GM18870 (cell line): Measurements from ENCODE around the gene APOBEC3B.
A peak's percentile ranks its signal among the peaks of the same experiment; 100 is the strongest.
"Not testable (repeated sequence)": the region's sequence is repeated elsewhere in the genome, so short reads cannot be mapped to it uniquely, and the experiment has no call there.

ENCODE experiments used
- ATAC-seq: cut with Tn5 transposase; IDR thresholded peaks from one replicate; pipeline ENCODE4 v1.9.1; 2021; ENCODE audit warnings: moderate library complexity; ENCODE audit not compliant: unreplicated experiment

Gene APOBEC3B

GRCh38 chr22:38965614-38966379, 16.4 kb upstream of the APOBEC3B start:
- no peak for ATAC-seq

GRCh38 chr22:38966380-38966702, 15.8 kb upstream of the APOBEC3B start:
- no peak for ATAC-seq

- no peak for ATAC-seq
Measured at GRCh38 chr22:38966942-38967341, 15.2 kb upstream of the APOBEC3B start.

- ATAC-seq = no peak
Measured at GRCh38 chr22:38967451-38968450, 14.4 kb upstream of the APOBEC3B start.

GRCh38 chr22:38968801-38969200, 13.3 kb upstream of the APOBEC3B start:
- ATAC-seq = no peak

GRCh38 chr22:38970551-38970950, 11.6 kb upstream of the APOBEC3B start:
- ATAC-seq = no peak

GRCh38 chr22:38971202-38971601, 10.9 kb upstream of the APOBEC3B start:
- ATAC-seq = no peak

DNA sequence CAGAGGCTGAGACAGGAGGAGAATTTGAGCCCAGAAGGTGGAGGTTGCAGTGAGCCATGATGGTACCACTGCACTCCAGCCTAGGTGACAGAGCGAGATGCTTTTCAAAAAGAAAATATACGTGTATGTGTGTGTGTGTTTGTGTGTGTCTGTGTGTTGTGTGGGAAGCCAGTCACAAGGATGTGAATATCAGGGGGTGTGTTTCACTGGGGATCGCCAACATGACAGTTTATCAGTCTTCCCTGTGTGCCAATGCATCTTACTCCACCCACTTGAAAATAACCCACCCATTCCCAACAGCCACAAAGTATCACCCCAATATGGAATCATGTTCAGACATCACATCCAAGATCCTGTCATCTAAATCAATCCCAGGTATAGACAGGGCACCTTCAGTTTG, 10.4 kb upstream of the APOBEC3B start:
- no peak for ATAC-seq

DNA sequence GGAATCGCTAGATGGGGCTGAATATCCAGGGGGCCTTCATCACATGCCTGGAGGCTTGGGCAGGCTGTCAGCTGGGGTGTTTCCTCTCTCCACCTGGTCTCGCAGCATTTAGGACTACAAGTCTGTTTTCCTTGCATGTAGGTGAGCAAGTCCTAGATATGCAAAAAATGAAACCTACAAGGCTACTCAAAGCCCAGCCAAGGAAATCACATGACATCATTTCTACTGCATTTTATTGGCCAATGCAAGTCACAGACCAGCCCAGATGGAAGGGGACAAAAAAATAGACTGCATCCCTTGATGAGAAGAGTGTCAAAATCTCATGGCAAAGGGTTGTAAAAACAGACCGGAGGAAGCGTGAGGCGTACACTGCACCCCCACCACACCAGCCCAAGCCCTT, 9.6 kb upstream of the APOBEC3B start:
- ATAC-seq = no peak

DNA sequence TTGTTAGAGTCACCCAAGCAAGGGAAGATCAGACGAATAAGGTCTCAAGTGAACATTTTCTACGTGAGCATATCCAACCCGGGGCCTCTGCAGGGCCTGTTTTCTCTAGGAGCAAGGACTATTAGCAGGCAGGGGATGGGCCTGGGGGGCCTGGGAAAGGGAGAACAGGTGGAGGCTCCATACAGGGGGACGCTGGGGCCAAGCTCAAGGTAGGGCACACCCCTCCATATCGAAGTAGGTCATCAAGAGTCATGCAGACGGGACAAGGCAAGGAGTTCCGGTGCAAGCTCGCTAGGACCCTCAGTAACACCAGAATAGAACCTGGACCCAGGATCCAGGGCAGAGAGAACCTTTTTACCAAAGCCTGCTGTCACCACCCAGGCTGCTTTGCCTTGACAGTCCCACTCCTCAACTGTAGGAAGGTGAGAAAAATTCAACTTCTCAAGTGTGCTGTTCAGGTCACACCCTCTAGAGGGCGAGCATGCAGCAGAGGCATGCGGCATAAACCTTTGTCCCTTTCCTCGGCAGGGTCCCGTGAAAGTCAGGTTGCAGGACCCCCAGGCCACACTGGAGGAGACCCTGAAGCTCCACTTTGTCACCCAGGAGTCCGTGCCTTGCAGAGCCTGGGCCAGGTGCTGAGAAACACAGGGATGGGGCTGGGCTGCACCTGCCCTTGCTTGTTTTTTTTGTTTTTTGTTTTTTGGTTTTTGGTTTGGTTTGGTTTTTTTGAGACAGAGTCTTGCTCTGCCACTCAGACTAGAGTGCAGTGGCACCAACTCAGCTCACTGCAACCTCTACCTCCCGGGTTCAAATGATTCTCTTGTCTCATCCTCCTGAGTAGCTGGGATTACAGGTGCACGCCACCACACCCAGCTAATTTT, 8.6 kb upstream of the APOBEC3B start:
- no peak for ATAC-seq

GRCh38 chr22:38974170-38974825, 7.8 kb upstream of the APOBEC3B start:
- no peak for ATAC-seq

DNA sequence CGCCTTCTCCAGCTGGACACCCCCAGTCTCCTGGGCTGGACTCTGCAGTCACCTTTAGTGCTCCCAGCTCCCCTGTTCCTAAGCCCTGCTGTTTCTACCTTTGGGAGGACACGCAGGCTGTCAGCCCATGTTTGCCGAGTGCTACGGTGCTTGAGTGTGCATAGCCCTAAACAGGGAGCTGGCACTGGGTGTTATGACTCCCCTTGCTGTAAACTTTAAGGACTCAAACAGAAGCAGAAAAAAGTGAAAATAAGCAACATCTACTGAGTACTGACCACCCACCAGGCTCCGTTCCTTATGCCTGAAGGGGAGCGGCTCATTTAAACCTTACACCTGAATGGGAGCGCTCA, 7.3 kb upstream of the APOBEC3B start:
- no peak for ATAC-seq

GRCh38 chr22:38977289-38977688, 4.9 kb upstream of the APOBEC3B start:
- ATAC-seq = not testable (repeated sequence)

DNA sequence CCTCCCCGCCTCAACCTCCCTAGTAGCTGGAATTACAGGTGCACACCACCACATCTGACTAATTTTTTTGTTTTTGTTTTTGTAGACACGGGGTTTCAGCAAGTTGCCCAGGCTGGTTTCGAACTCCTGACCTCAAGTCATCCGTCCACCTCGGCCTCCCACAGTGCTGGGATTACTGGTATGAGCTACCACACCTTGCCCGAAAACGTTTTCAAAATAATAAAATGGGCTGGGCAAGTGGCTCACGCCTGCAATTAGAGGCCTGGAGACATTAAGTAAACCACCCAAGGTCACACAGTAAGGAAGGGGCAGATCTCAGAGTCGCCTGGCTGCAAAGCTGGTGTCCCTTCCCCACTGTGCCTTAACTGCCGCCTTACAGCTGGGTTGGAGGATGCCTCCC, 1.6 kb upstream of the APOBEC3B start:
- not testable (repeated sequence) for ATAC-seq

- no peak for ATAC-seq
Measured at GRCh38 chr22:38981005-38981991, 849 bp upstream of the APOBEC3B start.

DNA sequence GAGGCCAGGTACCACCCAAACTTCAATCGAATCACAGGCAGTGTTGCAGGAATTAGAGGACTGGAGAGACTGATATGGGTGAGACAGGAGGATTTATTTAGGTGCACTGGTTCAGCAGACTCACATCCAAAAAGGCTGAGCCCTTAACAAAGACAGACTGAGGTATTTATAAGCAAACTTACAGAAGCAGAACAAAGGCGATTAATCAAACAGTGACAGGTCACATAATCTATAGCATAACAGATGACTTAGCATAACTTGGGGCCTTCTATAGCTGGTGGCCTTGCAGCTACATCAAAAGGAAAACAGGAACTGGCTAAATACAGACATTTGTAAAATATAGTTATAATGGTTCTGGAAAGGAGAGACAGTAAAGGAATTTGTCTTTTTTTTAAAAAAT, 2.1 kb downstream of the APOBEC3B start:
- no peak for ATAC-seq

GRCh38 chr22:38984784-38985757, 2.9 kb downstream of the APOBEC3B start:
- peak; percentile 75 for ATAC-seq

GRCh38 chr22:38986629-38987028, 4.5 kb downstream of the APOBEC3B start:
- ATAC-seq = no peak
